GM19035 (cell line): ENCODE results near the gene CDYL.

Experiments used
- ATAC-seq: cut with Tn5 transposase; IDR thresholded peaks from one replicate; pipeline ENCODE4 v1.9.1; 2021; ENCODE audit not compliant: unreplicated experiment

CDYL gene

DNA sequence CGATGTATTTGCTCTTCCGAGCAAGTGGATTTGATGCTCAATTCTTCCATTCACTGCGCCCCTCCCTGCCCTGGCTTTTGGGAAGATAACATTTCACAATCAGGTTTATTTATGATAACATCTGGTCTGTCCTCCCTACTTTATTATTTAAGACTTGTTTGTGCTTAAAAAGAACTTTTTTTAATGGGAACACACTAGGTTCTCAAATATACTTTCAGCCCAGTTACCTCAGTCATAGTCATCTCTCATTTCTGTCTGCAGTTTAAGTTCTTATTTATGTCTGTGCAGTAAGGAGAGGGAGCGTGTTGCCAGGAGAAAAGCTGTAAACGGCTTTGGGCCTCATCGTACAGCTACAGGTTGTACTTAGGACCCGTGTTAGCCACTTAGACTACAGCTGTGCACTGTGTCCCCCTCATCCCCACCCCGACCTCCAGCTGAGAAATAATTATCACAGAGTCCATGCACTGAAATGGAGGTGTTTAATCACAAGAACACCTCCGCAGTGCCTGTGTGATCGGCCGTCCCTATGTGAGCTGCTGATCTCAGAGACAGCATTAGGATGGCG, 128.3 kb downstream of the CDYL start:
- no peak for ATAC-seq

DNA sequence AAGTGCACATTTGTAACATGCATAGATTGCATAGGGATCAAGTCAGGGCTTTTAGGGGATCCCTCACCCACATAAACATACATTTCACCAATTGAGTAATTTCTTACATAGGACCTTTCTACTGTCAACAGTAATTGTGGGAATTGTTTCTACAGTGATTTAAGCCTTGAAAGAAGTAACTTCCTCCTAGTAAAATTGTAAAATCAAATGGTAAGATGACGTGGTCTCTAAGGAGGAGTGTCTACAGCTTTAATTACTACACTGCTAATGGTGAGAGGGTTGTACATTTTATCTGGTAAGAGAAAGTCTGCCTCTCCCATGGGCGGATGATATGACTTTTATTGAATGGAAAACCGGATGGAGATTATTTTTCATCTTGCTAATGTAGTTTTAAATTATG, 129.6 kb downstream of the CDYL start:
- ATAC-seq, result no peak

DNA sequence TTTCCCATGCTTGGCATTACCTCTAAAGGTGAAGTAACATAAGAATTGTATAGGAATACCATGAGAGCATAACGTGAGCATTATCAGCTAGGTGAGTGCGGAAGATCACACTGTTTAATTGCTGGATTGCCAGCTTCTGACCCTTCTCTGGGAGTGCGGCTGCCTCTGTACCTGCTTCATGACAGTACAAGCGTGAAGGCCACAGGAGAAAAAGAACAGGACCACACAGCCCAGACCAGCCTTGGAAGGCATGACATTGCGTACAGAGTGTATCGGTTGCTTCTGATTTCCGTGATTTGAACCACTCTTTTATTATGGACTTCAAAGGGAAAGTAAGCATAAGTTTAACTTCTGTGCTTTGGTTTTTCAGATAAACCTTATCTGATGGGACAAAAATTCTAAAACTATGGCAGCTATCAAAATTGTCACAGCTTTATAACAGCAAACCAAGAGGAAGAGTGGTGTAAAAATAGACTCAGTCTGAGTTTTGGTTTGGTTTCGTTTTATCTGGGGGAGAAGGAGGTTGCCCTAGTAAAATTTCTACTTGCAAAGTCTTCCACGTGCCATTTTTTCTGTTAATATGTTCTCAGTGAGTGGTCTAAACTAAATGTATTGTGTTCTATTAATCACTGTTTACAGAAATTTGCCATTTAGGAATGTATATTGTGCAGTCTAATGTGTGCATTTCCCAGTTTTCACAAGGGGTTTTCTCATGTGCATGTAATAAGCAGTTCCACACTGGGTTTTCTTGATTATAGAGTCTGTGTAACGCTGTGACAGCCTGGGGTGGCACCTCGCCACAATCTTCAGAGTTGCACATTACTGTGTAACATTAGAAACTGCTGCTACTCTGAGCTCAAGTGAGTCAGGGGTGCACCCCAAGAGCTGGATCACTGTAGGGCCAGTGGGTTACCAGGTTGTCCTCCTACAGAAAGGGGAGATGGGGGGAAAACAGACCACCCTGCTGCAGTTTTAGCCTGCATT, 130.4 kb downstream of the CDYL start:
- ATAC-seq, result no peak

DNA sequence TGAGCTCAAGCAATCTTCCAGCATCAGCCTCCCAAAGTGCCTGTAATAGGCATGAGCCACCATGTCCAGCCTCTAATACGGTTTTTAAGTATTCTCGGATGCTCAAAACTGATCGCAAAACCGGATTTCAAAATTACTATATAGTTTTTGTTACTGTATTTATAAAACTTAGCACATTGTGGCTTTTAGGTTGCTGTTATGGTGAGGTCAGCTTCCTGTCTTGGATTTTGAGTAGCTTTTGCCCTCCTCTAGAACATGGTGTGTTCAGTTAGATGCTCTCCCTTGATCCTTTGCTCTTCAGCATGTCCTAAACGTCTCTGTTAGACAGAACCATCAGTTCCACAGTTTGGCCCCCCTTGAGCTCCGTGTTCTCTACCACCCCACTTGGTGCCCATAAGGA, 131.4 kb downstream of the CDYL start:
- no peak for ATAC-seq

DNA sequence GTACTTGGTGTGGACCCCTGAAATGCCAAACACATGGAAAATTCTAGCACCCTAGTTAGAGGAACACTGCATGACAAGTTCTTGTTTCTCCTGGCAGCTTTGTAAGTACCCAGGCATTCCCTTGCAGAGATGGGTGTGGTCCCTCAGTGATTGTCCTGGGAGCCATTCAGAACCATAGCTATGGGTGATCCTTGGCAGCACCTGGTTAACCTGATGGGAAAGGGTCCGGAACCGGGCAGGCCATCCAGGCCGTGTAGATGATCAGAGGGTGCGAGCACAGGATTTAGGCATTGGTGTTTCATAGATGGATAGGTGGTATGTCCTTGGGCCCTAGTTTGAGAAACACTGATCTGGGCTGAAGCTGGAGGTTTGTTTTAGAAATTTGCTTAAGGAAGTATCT, 131.9 kb downstream of the CDYL start:
- ATAC-seq, result no peak

DNA sequence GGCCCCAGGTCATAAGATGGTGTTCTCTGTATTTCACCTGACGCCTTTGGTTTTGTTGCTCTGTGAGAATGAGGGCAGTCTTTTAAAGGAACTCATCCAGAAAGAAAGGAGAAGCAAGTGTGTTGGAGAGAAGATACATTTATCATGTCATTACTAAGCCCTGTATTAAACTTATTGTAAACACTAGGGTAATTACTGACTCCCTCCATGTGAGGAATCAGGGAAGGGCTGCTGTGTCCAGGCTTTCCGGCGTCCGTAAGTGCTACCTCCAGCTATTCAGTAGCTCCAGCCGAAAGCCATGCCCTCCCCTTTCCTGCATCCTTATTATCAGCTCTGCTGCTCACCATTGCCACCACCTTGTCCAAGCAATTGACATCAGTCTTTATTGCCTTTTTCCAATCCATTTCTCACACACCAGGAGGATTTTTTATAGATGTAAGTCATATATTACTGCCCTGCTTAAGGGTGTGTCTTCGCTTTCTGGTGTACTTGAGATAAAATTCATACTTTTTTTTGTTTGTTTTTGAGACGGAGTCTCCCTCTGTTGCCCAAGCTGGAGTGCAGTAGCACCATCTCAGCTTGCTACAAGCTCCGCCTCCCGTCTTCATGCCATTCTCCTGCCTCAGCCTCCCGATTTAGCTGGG, 133.0 kb downstream of the CDYL start:
- ATAC-seq, result no peak

DNA sequence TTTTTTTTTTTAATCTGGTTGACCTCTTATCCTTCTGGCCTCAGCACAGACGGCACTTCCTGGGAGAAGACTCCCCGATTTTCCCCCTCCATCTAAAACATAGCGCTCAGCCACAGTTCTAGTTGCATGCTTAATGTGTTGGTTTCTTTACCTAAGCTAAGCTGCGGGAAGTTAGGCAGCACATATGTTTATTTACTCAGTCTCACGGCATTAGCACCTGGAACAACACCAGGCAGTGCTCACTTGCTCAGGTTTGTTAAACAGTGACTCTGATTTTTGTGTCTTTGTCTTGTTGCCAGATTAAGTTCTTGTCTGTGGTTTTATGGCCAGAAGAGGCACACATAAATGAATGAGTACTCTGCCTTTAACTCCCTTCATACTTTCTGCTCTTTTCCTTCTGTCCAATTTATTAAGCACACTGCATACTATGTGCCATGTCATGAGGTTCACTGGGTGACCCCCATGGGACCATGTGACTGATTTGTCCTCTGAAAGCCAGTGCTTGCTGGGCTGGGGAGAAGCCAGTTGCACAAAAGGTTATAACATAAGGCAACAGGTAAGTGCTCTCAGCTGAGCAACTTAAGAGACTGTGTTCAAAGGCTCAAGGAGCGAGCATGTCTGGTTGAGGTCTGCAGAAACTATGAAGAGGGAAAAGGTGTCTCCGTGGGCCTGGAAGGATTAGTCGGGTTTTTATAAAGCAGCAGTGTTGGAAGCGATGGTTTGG, 134.0 kb downstream of the CDYL start:
- no peak for ATAC-seq

DNA sequence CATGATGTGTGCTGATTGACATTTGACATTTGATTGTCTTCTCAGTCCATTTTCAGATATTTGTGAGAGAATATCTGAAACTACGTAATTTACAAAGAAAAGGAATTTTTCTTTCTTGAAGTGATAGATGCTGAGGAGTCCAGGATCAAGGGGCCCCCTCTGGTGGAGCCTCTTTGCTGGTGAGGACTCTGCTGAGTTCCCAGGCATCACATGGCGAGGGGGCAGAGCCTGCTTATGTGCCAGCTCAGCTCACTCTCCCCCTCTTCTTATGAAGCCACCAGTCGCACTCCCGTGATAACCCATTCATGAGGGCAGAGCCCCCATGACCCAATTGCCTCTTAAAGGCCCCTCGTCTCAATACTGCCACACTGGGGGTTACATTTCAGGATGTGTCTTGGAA, 136.4 kb downstream of the CDYL start:
- no peak for ATAC-seq

DNA sequence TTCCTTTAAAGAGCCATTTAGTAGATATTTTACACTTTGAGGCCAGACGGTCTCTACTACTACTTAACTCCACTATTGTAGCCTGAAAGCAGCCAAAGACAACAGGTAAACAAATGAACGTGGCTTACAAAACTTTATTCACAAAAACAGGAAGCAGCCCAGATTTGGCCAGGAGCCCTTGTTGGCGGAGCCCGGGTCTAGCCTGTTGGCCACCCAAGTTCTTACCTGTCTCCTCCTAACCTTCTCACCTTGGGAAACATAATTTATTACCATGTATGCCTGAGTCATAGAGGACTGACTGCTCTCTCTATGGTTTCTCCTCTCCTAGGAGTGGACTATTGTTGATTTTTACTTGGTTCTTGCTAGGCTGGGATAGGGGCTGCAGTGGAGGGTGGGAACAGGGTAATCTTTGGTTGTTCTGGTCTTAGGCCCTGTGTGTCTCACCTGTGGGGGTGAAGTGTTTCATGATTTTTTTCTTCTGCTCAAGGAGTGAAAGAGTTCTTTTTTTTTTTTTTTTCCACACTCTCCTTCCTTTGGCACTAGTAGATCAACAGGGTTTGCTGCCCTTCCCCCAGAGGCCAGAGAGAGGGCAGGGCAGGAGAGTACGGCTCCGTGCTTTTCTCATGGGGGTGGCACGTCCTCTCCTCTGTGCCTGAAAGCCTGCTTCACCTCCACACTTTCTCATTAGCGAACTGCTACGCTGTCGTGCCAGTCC, 137.7 kb downstream of the CDYL start:
- no peak for ATAC-seq

DNA sequence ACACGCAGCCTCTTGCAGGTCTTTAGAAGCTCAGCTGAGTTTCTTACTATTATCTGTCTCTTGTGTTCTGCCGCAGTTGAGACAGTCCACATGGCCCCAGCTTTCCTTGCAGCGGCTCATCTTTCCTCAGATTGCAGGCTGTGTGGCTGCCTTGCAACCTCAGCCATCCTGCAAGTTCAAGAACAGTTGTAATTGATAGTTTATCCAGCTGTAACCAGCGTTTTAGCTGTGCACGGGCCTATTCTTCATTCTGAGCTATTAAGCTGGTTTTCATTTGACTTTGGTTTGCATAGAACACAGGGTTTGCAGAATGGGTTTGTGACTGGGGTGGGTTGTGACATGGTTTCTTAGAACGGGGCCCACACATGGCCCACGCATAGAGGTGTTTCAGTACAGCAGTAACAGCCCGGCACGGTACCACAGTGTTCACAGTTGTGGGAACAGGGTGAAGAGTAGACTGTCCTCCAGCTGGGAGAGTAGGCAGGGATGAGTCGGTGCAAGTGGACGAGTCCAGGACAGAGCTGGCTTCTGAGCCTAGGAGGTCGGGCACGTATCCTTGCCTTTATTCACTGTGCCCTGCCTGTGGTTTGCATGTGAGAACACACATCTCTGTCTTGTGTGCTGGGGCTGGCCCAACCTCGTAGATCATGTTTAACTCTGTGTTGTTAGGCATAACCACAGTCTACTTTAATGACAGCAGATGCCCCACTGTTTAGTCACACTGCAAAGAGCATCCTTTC, 138.4 kb downstream of the CDYL start:
- no peak for ATAC-seq

DNA sequence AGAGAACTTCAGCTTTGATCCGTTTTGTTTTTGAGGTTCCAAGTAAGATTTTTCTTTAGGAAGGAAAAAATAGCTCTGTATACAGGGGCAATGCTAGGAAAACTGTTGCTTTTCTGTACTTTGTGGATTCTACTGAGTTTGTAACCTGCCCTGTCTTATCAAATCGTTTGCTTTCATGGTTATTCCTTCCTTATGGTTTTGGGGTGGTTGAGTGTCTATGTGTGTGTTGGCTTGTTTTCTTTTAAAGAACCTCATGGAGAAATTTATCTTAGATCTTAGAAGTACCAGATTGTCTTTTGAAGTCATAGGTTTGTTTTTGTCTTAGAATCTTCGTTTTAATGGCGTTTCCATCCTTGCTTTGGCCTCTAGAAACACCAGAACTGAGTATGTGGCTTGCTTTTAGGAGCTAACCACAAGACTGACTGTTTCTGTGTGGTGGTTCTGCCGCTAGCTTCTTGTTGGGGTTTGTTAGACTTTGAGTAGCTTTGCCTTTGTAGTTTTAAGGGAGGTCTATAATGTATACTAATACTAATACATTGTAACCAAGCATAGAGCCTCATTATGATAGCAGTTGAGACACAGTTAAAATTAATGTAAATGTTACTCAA, 140.9 kb downstream of the CDYL start:
- no peak for ATAC-seq

DNA sequence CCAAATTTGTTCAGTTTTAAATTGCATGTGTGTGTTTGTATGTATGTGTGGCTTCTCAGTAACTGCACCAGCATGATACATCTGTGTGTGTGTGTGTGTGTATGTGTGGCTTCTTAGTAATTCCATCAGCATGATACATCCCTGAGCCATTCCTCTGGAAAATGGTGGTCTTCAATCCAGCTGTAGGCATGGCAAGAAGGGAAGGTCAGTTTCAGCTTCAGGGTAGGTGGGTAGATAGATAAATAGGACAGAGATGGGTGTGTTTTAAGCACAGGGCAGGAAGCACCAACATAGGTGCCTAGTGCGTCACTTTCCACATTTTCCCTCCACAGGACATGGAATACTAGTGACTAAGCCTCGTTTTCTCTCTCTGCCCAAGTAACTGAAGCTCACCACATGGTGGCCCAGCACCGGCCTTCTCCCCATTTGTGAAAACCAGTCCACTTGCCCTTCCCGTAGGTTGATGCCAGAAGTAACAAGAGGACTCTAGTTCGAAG, 144.8 kb downstream of the CDYL start:
- no peak for ATAC-seq

DNA sequence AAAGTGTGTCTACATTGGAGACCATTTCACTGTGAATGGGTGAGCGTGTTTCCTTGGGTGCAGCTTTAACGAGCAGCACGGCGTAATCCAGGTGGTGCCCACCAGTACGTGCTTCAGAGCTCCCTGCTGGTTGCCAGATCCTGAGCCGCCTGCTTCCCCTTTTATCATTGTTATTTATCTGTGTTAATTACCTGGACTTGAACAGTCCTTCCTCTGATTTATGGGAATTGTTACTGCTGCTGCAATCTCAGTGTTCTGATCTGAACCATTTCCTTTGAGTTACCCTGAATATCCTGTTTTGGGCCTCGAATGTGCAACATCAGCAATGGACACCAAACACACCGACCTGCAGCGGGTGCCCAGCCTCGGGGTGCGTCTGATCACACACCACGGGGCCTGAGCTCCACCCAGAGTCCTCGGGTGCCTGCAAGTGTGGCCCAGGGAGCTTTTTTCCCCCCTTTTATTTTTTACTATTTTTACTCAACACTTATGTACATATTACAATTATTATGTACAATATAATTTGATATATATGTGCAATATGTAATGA, 146.4 kb downstream of the CDYL start:
- ATAC-seq, result no peak

DNA sequence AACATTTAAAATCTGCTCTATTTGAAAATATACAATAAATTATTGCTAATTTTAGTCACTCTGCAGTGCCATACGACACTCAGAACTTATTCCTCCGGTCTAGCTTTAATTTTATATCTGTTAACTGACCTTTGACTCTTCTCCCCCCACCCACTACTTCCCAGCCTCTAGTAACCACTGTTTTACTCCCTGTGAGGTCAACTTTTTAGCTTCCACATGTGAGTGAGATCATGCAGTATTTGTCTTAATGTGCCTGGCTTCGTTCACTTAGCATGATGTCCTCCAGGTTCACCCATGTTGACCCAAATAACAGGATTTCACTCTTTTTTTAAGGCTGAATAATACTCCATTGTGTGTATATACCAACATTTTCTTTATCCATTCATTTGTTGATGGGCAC, 146.9 kb downstream of the CDYL start:
- no peak for ATAC-seq

DNA sequence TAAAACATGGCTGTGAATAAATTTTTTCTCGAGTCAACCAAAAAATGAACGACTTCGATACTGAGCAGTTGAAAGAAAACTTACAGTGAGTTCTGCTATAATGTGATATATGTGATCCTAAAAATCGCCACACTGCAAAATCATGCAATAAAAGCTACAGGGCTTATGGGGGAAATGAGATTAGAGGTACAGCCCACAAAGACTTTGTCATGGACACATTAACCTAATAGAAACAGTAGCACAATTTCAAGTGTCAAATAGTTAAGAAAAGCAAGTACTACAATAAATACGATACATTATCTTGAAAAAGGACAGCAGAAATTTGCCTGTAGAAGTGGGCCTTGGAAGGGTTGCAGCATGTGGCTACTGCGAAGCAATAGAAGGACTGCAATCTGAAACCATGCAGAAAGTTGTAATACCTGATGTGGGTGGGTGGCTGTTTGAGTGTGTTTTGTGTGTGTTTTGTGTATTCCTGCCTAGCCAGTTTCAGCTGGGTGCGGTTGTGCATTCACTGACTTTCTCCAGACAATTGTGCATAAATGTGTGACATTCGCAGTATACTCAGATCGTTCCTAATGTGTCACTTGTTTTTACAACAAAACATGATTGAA, 148.6 kb downstream of the CDYL start:
- no peak for ATAC-seq

DNA sequence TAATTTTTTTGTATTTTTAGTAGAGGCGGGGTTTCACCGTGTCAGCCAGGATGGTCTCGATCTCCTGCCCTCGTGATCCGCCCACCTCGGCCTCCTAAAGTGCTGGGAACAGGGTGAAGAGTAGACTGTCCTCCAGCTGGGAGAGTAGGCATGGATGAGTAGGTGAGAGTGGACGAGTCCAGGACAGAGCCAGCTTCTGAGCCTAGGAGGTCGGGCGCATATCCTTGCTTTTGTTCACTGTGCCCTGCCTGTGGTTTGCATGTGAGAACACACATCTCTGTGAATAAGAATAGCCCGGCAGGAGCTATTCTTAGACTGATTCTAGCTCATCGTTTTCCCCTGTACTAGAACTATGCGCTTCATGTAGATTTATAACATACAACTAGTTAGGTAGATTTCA, 149.4 kb downstream of the CDYL start:
- ATAC-seq, result no peak

DNA sequence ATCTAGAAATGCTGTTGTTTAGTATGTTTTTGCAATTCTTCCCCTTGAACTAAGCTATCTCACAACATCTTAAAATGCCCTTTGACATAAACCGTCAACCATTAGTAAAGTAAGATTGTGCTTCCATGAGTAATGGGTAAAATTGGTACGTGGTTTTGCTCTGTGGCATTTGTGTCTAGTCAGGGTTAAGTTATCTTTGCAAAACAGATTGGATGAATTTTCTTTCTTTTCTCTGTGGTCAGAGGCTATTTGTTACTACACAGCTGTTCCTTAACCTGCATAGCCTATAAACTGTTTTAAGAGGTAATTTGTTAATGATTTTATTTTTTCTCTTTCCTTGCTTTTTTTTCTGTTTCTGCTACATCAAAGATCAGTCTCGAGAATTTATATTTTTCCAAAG, 152.2 kb downstream of the CDYL start:
- no peak for ATAC-seq

DNA sequence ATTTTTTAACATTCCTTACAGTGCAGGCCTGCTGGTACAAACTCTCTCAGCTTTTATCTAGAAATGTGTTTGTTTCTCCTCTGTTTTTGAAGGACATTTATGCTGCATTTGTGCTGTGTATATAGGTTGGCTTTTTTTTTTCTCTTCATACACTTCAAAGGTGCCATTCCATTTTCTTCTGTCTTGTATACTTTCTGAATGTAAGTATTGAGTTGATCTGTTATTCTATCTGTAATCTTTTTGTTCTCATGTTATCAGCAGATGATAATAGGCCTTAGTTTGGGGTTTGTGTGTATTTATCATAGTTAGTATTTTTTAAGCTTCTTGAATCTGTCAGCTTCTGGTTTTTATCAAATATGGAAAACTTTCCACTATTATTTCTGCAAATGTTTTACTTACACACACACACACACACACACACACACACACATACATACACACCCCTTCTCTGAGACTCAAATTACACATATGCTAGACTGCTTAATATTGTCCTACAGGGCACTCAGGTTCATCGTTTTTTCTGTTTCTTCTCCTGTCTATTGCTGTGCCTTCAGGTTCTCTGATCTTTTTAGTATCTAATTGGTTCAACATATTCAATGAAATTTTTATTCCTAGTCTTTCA, 153.0 kb downstream of the CDYL start:
- no peak for ATAC-seq
